WTC11 (cell line): ENCODE results near the gene KCTD11. TPM values are rescaled to one million over a fixed set of nuclear protein-coding genes. Genes with fewer than 3 reads are reported as not detected.

Experiments
- ATAC-seq: fragments of 200-7000 bp; cut with Tn5 transposase; 2 replicates; pipeline ENCODE4 v1.10.0; 2021; ENCODE audit warnings: mild to moderate bottlenecking, moderate library complexity
- CTCF ChIA-PET: fragments of 300-600 bp; sonication (Branson Sonifier 250); formaldehyde crosslinking; loops from one replicate; lab custom pipeline; 2021; ENCODE audit warnings: antibody characterized with exemption; lab: Charles Lee
- POLR2A ChIA-PET: fragments of 350-600 bp; sonication (Branson Sonifier 250); formaldehyde crosslinking; loops from one replicate; lab custom pipeline; 2021; ENCODE audit warnings: antibody characterized with exemption; lab: Charles Lee
- DNase-seq: peaks from one replicate; pipeline ENCODE4 v3.0.0; 2021; ENCODE audit warnings: low spot score
- H3K27ac Mint-ChIP-seq: 2 replicates; pipeline ENCODE4 v1.8.0; 2021; ENCODE audit warnings: mixed read lengths
- H3K27me3 Mint-ChIP-seq: 2 replicates; pipeline ENCODE4 v1.8.0; 2021; ENCODE audit warnings: low read depth, mild to moderate bottlenecking, moderate library complexity, mixed read lengths
- H3K36me3 Mint-ChIP-seq: 2 replicates; pipeline ENCODE4 v1.8.0; 2021; ENCODE audit warnings: mixed read lengths
- H3K4me1 Mint-ChIP-seq: 2 replicates; pipeline ENCODE4 v1.8.0; 2022; ENCODE audit warnings: mixed read lengths
- H3K4me3 Mint-ChIP-seq: 2 replicates; pipeline ENCODE4 v1.8.0; 2021; ENCODE audit warnings: mild to moderate bottlenecking, moderate library complexity, mixed read lengths
- H3K9me3 Mint-ChIP-seq: 2 replicates; pipeline ENCODE4 v1.8.0; 2021; ENCODE audit warnings: mixed read lengths
- ELF4 ChIP-seq: sonication (generic); formaldehyde crosslinking; IDR thresholded peaks from 2 replicates; pipeline ENCODE4 v1.8.1; 2022; ENCODE audit warnings: low read depth, mild to moderate bottlenecking, moderate library complexity, missing genetic modification reagents
- ESRRA ChIP-seq: sonication (generic); formaldehyde crosslinking; IDR thresholded peaks from 2 replicates; pipeline ENCODE4 v1.8.1; 2022; ENCODE audit warnings: mild to moderate bottlenecking, missing genetic modification reagents, borderline replicate concordance
- ETV6 ChIP-seq: sonication (generic); formaldehyde crosslinking; IDR thresholded peaks from 2 replicates; pipeline ENCODE4 v1.8.1; 2022; ENCODE audit warnings: mild to moderate bottlenecking, missing genetic modification reagents
- FOXK1 ChIP-seq: sonication (generic); formaldehyde crosslinking; IDR thresholded peaks from 2 replicates; pipeline ENCODE4 v1.8.0; 2022; ENCODE audit warnings: mild to moderate bottlenecking, moderate library complexity, missing genetic modification reagents
- GTF2I ChIP-seq: fragments of 250-450 bp; sonication (Bioruptor Pico); conservative IDR thresholded peaks from 2 replicates; pipeline ENCODE4 v1.4.0; 2021; ENCODE audit warnings: mild to moderate bottlenecking
- MXD4 ChIP-seq: fragments of 250-450 bp; sonication (Bioruptor Pico); IDR thresholded peaks from 2 replicates; pipeline ENCODE4 v1.8.0; 2021; ENCODE audit warnings: mild to moderate bottlenecking, moderate library complexity, borderline replicate concordance
- SMAD4 ChIP-seq: sonication (generic); formaldehyde crosslinking; IDR thresholded peaks from 2 replicates; pipeline ENCODE4 v1.8.0; 2022; ENCODE audit warnings: mild to moderate bottlenecking, missing genetic modification reagents
- SP1 ChIP-seq: sonication (generic); formaldehyde crosslinking; conservative IDR thresholded peaks from 2 replicates; pipeline ENCODE4 v1.8.1; 2022; ENCODE audit warnings: missing genetic modification reagents
- TEAD4 ChIP-seq: sonication (generic); formaldehyde crosslinking; IDR thresholded peaks from 2 replicates; pipeline ENCODE4 v1.8.0; 2022; ENCODE audit warnings: mild to moderate bottlenecking, missing genetic modification reagents
- ZNF121 ChIP-seq: sonication (generic); formaldehyde crosslinking; IDR thresholded peaks from 2 replicates; pipeline ENCODE4 v1.8.0; 2023; ENCODE audit warnings: missing genetic modification reagents
- ZNF423 ChIP-seq: fragments of 250-450 bp; sonication (Bioruptor Pico); IDR thresholded peaks from 2 replicates; pipeline ENCODE4 v2.1.2; 2022; ENCODE audit warnings: mild to moderate bottlenecking, moderate library complexity
- total RNA-seq: library from RNA; stranded (reverse); gene quantifications from 3 replicates; pipeline ENCODE4 v1.2.3, GENCODE V29; 2021
- TF ChIP-seq, protein P1 (sequence below): sonication (generic); formaldehyde crosslinking; IDR thresholded peaks from 2 replicates; pipeline ENCODE4 v1.8.1; 2023; ENCODE audit warnings: mild to moderate bottlenecking, moderate library complexity, missing genetic modification reagents
- TF ChIP-seq, protein P2 (sequence below): sonication (generic); formaldehyde crosslinking; IDR thresholded peaks from 2 replicates; pipeline ENCODE4 v1.8.0; 2022; ENCODE audit warnings: mild to moderate bottlenecking, missing genetic modification reagents
- TF ChIP-seq, protein P3 (sequence below): sonication (generic); formaldehyde crosslinking; IDR thresholded peaks from 2 replicates; pipeline ENCODE4 v1.8.0; 2023; ENCODE audit warnings: missing genetic modification reagents, mild to moderate bottlenecking, borderline replicate concordance
- TF ChIP-seq, protein P4 (sequence below): sonication (generic); formaldehyde crosslinking; IDR thresholded peaks from 2 replicates; pipeline ENCODE4 v1.8.1; 2023; ENCODE audit warnings: mild to moderate bottlenecking, missing genetic modification reagents
- TF ChIP-seq, protein P5 (sequence below): fragments of 250-450 bp; sonication (Bioruptor Pico); IDR thresholded peaks from 2 replicates; pipeline ENCODE4 v1.8.0; 2021; ENCODE audit warnings: mild to moderate bottlenecking
- TF ChIP-seq, protein P6 (sequence below): fragments of 250-450 bp; sonication (Bioruptor Pico); conservative IDR thresholded peaks from 2 replicates; pipeline ENCODE4 v1.9.0; 2021; ENCODE audit warnings: mild to moderate bottlenecking

KCTD11 gene
- total RNA-seq, 1 experiment from 2014 or later, result 8.1 TPM

DNA sequence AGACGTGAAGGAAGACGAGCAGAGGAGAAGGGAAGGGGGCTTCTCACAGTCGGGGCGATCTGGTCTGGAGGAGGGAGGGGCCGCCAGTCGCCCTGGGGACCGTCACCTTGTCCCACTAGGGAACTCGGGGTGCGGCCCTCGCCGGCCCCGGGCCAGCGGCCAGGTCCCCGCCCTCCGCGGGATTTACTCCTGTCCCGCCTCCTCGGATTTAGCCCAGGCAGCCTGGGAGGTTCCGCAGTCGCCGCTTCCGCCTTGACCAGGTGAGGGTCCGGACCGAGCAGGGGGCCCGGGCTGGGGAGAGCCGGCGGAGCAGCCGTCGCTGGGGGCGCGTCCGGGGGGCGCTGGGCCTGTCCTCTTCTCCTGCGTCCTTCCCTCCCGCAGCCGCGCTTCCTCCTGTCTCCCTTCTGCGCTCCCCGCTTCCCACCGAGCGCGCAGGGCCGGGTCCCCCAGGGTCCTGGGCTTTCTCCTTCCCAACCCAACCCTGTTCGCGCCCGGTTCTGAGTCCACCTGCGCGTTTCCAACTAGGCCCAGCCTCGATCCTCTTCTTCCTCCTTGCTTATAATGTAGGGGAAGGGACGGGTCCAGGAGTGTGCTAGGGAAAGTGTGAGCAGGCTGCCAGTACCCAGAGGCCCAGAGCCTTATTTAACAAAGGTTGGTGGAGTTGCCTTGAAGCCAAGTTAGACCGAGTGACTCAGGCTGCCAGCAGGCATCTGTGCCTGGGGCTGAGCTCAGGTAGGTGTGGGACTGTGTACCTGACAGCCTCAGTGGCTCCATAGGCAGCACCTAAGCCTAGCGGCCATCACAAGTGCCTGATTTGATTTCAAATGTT, 29.1 kb downstream of the KCTD11 start, which contains the start of gene TNK1:
Gene TNK1, plus strand, starts transcription at position 235 of the 829 bp plus-strand sequence. CDS start 1,838 bp downstream, outside the sequence.
- peaks cover 8% of the 10 kb centered on the region for H3K9me3 Mint-ChIP-seq
- DNase-seq, result peak; percentile 54
- peaks cover 49% of the 10 kb centered on the region for H3K27me3 Mint-ChIP-seq
- H3K27ac Mint-ChIP-seq, result no peak within 1 kb of the TSS
- peak; percentile 23 for ATAC-seq
- POLR2A ChIA-PET, result interaction anchor here (0.6 to 1.0 kb wide), 2 partner anchors 13 to 51 kb away, joined by 3 to 4 read pairs; no protein-coding TSS in a partner anchor
- no peaks in the 10 kb centered on the region; the same call in none of the 2 replicates for H3K36me3 Mint-ChIP-seq
- TF ChIP-seq, protein P1, sequence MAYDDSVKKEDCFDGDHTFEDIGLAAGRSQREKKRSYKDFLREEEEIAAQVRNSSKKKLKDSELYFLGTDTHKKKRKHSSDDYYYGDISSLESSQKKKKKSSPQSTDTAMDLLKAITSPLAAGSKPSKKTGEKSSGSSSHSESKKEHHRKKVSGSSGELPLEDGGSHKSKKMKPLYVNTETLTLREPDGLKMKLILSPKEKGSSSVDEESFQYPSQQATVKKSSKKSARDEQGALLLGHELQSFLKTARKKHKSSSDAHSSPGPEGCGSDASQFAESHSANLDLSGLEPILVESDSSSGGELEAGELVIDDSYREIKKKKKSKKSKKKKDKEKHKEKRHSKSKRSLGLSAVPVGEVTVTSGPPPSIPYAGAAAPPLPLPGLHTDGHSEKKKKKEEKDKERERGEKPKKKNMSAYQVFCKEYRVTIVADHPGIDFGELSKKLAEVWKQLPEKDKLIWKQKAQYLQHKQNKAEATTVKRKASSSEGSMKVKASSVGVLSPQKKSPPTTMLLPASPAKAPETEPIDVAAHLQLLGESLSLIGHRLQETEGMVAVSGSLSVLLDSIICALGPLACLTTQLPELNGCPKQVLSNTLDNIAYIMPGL, result peak; percentile 52; the same call in 1 of the 2 replicates
- TF ChIP-seq ZNF121 (CRISPR knock-in tag), result no peak
- 0 out of 2 replicates have a peak, but pooled peaks have one; percentile 22 for TF ChIP-seq ZNF423
- TF ChIP-seq MXD4 (CRISPR knock-in tag), result no peak
- TF ChIP-seq ETV6 (CRISPR knock-in tag), result 0 out of 2 replicates have a peak, but pooled peaks have one; percentile 40
- TF ChIP-seq TEAD4 (CRISPR knock-in tag), result peak; percentile 39; the same call in 1 of the 2 replicates
- TF ChIP-seq SMAD4 (CRISPR knock-in tag), result no peak
- TF ChIP-seq, protein P2, sequence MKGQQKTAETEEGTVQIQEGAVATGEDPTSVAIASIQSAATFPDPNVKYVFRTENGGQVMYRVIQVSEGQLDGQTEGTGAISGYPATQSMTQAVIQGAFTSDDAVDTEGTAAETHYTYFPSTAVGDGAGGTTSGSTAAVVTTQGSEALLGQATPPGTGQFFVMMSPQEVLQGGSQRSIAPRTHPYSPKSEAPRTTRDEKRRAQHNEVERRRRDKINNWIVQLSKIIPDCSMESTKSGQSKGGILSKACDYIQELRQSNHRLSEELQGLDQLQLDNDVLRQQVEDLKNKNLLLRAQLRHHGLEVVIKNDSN (CRISPR knock-in tag), result peak; percentile 16; the same call in 1 of the 2 replicates
- peak; percentile 38; the same call in 1 of the 2 replicates for TF ChIP-seq FOXK1
- TF ChIP-seq, protein P3, sequence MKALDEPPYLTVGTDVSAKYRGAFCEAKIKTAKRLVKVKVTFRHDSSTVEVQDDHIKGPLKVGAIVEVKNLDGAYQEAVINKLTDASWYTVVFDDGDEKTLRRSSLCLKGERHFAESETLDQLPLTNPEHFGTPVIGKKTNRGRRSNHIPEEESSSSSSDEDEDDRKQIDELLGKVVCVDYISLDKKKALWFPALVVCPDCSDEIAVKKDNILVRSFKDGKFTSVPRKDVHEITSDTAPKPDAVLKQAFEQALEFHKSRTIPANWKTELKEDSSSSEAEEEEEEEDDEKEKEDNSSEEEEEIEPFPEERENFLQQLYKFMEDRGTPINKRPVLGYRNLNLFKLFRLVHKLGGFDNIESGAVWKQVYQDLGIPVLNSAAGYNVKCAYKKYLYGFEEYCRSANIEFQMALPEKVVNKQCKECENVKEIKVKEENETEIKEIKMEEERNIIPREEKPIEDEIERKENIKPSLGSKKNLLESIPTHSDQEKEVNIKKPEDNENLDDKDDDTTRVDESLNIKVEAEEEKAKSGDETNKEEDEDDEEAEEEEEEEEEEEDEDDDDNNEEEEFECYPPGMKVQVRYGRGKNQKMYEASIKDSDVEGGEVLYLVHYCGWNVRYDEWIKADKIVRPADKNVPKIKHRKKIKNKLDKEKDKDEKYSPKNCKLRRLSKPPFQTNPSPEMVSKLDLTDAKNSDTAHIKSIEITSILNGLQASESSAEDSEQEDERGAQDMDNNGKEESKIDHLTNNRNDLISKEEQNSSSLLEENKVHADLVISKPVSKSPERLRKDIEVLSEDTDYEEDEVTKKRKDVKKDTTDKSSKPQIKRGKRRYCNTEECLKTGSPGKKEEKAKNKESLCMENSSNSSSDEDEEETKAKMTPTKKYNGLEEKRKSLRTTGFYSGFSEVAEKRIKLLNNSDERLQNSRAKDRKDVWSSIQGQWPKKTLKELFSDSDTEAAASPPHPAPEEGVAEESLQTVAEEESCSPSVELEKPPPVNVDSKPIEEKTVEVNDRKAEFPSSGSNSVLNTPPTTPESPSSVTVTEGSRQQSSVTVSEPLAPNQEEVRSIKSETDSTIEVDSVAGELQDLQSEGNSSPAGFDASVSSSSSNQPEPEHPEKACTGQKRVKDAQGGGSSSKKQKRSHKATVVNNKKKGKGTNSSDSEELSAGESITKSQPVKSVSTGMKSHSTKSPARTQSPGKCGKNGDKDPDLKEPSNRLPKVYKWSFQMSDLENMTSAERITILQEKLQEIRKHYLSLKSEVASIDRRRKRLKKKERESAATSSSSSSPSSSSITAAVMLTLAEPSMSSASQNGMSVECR (CRISPR knock-in tag), result 0 out of 2 replicates have a peak, but pooled peaks have one; percentile 59
- peak; percentile 47; the same call in 1 of the 2 replicates for TF ChIP-seq SP1 (CRISPR knock-in tag)
- H3K4me3 Mint-ChIP-seq, result peak within 1 kb of the TSS; percentile 76
- CTCF ChIA-PET, result interaction anchor here (0.7 to 2.6 kb wide), 17 partner anchors 10 to 335 kb away, joined by 3 to 20 read pairs (median 3); partner anchors contain the start of genes PLSCR3, SLC2A4, SPEM1 and TMEM102
- peaks cover 26% of the 10 kb centered on the region for H3K4me1 Mint-ChIP-seq

DNA sequence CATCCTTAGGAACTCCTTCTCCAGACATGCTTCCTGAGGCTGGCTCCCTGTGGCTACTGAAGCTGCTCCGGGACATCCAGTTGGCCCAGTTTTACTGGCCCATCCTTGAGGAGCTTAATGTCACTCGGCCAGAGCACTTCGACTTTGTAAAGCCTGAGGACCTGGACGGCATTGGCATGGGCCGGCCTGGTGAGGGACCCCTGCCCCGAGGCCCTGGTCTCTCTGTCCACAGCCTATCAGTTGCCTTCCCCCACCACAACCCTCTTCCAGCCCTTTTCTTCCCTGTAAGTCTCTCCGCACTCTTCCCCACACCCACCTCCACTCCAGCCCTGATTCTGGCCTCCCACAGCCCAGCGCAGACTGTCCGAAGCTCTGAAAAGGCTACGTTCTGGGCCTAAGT, 30.9 kb downstream of the KCTD11 start:
- Mint-ChIP-seq H3K27ac (no peak overlapping the region), H3K4me3 (no peak overlapping the region), H3K9me3 (peaks cover 8% of the 10 kb centered on the region), H3K27me3 (peaks cover 48% of the 10 kb centered on the region), H3K36me3 (no peaks in the 10 kb centered on the region; the same call in none of the 2 replicates), H3K4me1 (peaks cover 26% of the 10 kb centered on the region)
- DNase-seq, result no peak
- ATAC-seq, result no peak
- CTCF ChIA-PET, result interaction anchor here (0.5 to 1.6 kb wide), 2 partner anchors 15 to 480 kb away, joined by 5 to 6 read pairs; no protein-coding TSS in a partner anchor
- POLR2A ChIA-PET, result no interaction called here
- TF ChIP-seq, protein P4, sequence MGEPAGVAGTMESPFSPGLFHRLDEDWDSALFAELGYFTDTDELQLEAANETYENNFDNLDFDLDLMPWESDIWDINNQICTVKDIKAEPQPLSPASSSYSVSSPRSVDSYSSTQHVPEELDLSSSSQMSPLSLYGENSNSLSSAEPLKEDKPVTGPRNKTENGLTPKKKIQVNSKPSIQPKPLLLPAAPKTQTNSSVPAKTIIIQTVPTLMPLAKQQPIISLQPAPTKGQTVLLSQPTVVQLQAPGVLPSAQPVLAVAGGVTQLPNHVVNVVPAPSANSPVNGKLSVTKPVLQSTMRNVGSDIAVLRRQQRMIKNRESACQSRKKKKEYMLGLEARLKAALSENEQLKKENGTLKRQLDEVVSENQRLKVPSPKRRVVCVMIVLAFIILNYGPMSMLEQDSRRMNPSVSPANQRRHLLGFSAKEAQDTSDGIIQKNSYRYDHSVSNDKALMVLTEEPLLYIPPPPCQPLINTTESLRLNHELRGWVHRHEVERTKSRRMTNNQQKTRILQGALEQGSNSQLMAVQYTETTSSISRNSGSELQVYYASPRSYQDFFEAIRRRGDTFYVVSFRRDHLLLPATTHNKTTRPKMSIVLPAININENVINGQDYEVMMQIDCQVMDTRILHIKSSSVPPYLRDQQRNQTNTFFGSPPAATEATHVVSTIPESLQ (CRISPR knock-in tag), result no peak
- TF ChIP-seq GTF2I (CRISPR knock-in tag), result no peak
- TF ChIP-seq ELF4, result no peak
- TF ChIP-seq, protein P5, sequence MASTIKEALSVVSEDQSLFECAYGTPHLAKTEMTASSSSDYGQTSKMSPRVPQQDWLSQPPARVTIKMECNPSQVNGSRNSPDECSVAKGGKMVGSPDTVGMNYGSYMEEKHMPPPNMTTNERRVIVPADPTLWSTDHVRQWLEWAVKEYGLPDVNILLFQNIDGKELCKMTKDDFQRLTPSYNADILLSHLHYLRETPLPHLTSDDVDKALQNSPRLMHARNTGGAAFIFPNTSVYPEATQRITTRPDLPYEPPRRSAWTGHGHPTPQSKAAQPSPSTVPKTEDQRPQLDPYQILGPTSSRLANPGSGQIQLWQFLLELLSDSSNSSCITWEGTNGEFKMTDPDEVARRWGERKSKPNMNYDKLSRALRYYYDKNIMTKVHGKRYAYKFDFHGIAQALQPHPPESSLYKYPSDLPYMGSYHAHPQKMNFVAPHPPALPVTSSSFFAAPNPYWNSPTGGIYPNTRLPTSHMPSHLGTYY (CRISPR knock-in tag), result no peak
- TF ChIP-seq ESRRA, result no peak
- TF ChIP-seq, protein P2 (CRISPR knock-in tag), result no peak
- TF ChIP-seq, protein P6, sequence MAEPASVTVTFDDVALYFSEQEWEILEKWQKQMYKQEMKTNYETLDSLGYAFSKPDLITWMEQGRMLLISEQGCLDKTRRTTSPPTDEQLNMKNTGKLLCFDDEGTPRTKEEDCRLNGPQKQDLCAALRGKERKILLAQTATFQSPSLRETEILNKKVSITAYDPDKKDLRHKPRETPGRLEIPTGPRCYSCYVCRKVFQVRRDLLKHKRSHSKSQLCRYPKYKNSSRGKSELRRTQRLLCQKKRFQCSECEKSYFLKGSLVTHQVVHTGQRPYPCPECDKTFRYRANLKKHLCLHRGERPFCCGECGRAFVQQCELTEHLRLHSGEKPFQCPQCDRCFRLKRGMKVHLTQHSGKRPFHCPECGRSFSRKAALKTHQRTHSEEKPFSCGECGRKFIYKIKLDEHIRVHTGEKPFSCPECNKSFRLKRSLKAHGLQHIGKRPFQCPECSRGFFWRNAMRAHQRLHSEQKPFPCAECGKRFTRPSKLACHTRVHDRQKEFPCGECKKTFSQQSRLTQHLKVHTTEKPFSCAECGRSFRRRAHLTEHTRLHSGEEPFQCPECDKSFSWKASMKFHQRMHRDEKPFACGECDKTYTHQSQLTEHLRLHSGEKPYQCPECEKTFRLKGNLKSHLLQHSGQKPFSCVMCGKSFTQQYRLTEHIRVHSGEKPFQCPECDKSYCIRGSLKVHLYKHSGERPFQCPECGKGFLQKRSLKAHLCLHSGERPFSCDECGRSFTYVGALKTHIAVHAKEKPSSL (CRISPR knock-in tag), result no peak
